HCEC 1CT (cell line): Measurements from ENCODE around the gene CNTN2.

Experiments
- DNase-seq: peaks from one replicate; pipeline ENCODE4 v3.0.0-alpha.2; 2017

Gene CNTN2

DNA sequence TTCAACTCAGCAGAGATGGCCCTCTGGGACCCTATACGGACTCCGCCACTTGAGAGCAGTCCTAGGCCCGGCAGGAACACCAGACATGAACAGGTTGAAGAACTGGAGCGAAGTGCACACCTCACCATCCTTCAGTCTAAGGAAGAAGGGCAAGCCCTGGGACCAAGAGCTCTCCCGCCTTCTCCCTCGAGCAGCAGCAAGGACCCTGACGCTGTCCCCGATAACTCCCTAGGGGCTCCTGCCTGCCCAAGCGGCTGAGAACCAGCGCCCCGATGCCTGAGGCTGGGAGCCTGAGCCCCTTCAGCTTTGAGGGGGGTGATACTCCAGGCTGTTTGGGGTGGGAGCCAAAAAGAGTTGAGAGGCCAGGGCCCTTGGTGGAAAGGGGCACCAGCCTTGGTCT lies 31.1 kb downstream of the CNTN2 start:
- DNase-seq, result no peak

DNA sequence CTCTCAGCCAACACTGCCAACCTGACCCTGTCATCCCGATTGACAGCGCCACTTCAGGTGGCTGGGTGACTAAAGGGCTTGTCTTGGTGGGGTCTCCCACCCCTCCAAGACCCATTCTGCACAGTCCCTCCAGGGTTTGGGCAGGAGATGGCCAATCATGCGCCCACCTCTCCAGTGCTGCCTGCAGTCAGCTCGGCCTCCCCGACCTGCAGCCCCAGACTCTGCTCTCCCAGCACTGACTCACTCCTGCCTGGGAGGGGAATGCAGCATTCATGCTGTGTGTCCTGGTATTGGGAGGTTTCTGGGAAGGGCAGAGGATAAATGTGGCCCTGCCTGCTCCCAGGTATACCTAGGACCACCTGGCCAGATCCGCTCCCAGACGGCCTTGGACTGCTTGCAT lies 31.5 kb downstream of the CNTN2 start:
- no peak for DNase-seq

DNA sequence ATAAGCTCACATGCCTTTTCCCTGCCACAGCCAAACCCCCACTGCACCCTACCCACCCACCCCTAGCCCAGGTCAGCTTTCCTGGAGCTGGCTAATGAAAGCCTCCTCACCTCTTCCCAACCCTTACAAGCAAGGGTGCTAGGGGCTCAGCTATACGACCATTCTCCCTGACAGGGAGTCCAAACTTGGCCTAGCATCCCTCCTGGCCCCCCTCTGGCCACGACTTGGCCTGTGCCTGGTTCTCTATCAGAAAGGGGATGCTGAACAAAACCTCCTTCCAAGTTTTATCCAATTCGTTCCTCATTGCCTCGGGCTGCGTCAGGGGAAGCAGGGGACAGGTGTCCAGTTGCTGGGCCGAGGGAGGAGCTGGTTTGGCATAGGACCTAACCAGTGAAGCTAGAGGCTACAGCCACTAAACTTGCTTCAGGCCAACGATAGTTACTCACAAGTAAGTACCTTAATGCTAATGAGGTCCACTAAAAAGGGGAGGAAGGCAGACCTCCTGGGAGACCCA lies 32.7 kb downstream of the CNTN2 start:
- no peak for DNase-seq

DNA sequence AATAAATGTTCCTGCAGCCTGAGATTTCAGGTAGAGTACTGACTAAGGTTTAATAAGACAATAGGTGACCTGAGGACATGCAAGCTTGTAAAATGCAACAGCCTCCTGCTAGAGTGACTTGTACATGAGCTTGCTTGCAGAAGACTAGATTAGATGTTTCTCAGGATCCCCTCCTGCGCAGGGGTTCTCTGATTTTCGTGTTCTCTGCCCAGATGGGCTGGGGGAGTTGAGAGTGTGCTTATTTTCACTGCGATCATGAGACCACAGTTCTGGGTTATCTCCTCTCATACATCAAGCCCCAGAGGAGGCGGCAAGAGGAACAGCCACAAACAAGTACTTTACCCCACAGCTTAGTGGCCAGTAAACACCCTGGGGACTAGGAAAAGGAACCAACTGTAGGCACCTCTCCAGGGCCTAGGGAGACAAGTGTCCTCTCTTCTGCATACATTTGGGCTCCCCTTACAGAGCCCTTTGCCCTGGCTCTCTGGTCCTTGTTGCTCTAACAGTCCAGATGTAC lies 33.3 kb downstream of the CNTN2 start:
- no peak for DNase-seq

DNA sequence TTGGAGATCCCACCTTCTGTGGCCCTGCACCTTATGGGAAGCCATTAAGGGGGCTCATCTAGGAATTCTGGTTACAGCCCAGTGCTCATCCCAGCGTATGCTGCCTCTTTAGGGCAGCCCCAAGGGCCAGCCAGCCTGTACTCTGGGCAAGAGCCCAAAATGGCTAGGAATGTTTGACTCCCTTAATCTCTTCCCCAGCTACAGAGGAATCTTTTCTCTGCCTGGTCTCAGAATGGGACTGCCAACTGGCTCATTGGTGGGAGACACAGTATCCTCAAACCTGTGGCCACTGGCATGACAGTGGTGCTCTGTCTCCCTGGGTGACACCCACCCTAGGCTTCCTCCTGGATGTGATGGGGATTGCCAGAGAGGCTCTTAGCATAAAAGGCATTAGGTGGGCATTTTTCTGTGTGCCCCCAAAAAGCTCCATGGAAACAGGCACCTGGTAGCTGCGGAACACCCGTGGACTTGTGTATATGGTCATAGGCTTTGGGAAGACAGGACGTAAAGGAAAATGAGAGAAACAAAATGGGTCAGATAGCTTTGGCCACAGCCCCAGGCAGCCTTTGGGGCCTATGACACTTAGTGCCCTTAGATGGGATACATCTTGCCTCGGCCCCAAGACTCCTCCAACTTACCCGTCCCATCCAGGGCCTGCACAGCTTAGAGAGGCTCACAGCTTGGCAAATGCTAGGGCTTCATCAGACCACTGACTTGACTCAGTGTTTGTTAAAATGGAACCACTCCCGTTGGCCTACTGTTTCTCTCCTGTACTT lies 34.3 kb downstream of the CNTN2 start:
- DNase-seq, result no peak

- no peak for DNase-seq
Observed at GRCh38 chr1:205077934-205078311, 34.9 kb downstream of the CNTN2 start.

DNA sequence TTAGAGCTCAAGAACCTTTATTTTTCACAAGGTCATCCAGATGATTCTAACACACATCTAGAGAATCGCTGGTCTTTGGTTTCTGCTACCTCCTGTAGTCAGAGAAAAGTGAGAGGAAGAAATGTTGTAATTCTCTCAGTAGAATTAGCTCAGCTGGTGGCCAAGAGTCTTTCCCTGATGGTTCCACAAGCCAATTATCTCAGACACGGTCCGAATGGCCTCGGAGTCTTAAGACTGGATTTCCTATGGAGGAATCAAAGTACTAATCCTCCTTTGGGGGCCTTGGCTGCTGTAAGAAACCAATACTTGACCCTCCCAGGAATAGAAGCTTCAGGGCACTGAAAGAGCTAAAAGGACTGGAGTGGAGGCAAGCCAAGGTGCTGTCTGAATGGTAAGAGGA lies 39.4 kb downstream of the CNTN2 start:
- DNase-seq, result no peak

DNA sequence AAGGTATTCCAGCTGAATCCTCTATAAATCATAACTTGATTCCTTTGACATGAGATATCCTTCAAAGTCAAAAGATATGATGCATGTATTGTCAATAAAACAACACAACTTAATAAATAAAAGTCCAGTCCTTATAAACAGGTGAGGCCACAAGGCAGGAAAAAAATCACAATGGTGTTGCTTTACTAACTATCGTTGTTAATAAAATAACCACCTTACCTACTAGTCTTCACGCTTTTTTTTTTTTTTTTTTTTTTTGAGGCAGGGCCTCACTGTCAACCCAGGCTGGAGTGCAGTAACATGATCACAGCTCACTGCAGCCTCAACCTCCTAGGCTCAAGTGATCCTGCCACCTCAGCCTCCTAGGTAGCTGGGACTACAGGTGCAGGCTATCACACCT lies 41.3 kb downstream of the CNTN2 start, which contains the start of gene TMEM81:
TMEM81 (minus strand) TSS at position 101 of the 400 bp plus-strand sequence. CDS start 140 bp downstream, outside the sequence.
- no peak for DNase-seq

DNA sequence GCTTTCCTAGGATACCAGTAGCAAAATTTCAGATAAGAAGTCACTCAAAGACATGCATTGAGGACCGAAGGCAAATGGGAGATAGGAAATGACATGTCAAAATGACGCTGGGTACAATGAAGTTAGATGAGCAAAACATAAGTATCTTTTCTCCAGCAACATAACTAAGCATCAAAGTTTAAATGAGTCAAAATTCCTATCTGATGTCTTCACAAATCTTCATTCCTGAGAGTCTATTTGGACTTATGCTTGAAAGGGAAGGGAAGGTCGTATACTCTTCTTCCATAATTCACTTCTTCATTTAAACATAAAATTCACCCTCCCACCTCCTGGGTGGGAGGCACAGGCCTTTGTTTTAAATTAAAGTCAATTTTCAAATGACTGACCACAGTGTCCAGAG lies 45.3 kb downstream of the CNTN2 start:
- DNase-seq, result peak; percentile 31

GRCh38 chr1:205091043-205091740 lies 48.2 kb downstream of the CNTN2 start:
- DNase-seq, result no peak

DNA sequence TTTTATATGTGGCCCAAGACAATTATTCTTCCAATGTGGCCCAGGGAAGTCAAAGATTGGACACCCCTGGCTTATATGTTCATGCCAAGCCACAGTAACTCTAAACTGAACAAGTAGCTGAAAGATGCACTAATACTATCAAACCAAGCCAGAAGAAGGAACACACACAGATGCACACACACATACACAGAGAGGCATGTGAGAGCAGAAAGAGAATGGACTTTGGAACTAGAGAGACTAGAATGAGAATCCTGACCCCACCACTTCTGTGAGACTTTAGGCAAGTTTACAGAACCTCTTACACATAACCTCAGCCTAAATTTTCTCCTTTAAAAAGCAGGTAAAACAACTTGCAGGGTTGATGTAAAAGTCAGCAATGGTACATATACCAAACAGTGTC lies 52.4 kb downstream of the CNTN2 start:
- DNase-seq, result no peak

- DNase-seq, result no peak
Observed at GRCh38 chr1:205098242-205098641, 55.2 kb downstream of the CNTN2 start.

- DNase-seq, result no peak
Observed at GRCh38 chr1:205102404-205102803, 59.4 kb downstream of the CNTN2 start.

GRCh38 chr1:205107327-205107726 lies 64.3 kb downstream of the CNTN2 start:
- no peak for DNase-seq

DNA sequence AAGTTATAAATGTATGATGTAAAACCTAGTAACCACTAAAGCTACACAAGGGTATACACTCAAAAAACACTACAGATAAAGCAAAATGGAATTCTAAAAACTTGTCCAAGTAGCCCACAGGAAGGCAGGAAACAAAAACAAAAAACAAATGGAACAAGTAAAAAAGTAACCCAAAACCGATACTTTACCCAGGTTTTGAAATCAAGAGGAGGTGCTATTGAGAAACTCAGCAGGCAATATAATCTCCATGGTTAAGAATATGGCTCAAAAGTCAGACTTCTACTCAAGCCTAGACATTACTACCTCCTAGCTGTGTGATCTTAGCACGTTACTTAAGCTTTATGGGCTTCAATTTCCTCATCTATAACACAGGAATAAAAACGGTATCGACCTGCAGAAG lies 65.5 kb downstream of the CNTN2 start:
- DNase-seq, result no peak

DNA sequence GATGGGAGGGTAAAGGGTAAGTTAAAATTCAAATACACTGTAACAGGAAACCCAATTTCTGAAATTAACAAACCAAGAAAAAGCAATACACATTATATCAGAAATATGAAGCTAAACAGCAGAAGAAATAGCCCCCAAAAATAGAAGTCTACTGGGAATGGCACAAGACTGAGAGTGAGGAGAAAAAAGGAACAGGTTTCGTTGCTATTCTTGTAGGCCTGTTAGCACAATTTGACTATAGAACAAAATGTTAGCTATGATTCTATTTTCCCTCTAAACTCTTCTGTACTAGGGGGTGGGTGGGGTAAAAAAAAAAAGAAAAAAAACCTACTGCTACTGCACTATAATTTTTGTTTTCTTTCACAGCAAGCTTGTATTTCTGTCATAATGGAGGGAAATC lies 66.3 kb downstream of the CNTN2 start:
- DNase-seq, result no peak

- DNase-seq, result no peak
Observed at GRCh38 chr1:205109711-205110110, 66.7 kb downstream of the CNTN2 start.

GRCh38 chr1:205111354-205111753 lies 68.3 kb downstream of the CNTN2 start:
- no peak for DNase-seq

DNA sequence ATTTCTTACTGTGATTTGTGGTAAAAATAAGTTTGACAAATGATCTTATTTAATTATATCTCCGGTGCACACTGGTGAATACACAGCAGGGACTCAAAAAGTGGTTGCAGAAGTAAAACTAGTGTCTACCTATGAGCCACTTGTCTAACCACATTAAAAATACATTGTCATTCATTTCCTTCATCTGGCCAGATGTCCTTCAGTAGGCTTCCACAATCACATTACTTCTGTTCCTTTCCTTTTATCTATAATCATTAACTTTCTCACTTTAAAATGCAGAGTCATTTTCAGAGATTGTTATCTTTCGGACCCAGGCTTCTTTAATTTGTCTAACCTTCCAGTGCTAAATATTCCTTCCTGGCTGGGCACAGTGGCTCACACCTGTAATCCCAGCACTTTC lies 75.7 kb downstream of the CNTN2 start:
- no peak for DNase-seq

- DNase-seq, result peak; percentile 97
Observed at GRCh38 chr1:205121660-205122488, 78.9 kb downstream of the CNTN2 start, which contains the start of gene RBBP5. Gene RBBP5 (minus strand): TSS chr1:205121978. CDS start chr1:205121873, 105 bp downstream.

DNA sequence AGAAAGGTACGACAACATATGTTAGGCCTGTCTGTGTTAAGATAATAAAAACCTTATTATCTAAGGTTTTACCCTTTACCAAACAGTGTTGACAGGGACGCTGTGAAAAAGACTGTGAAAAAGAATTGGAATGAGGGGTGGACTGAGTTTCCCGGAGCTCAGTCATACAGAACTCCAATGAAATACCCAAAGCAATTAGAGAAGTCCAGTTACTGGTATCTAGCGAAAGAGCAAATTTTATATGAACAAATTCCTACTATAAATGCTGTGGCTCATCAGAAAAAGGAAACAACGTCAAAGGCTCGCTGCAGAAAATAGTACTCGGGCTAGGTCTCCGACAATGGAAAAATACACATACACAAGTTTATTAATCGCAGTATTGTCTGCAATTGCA lies 79.5 kb downstream of the CNTN2 start:
- DNase-seq, result no peak

DNA sequence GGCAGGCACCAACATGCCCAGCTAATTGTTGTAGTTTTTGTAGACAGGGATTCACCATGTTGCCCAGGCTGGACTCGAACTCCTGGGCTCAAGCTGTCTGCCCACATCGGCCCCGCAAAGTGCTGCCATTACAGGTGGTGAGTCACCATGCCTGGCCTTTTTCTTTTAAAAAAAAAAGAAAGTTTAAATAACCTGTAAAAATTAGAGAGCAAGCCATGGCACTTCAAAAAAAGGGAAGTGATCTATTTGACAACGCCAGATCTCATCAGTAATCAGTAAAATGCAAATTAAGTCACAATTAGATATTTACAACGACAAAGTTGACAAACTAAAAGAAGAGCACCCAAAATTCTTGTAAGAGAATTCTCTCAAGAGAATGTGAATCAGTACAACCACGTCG lies 81.7 kb downstream of the CNTN2 start:
- DNase-seq, result no peak

DNA sequence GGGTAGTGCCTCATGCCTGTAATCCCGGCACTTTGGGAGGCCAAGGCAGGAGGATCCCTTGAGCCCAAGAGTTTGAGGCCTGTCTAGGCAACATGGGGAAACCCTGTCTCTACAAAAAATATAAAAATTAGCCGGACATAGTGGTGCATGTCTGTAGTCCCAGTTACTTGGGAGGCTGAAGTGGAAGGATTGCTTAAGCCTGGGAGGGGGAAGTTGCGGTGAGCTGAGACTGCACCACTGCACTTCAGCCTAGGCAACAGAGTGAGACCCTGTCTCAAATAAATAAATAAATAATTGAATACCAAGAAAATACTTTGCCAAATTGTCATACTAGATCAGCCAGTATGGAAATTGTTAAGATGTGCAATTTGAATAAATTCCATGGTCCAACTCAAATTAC lies 84.6 kb downstream of the CNTN2 start:
- DNase-seq, result no peak
